Adrenal gland (tissue), 5 donors: ENCODE results near the gene TMEM163.

Experiments used
- POLR2A ChIP-seq, 2 donors: fragments of 450-650 bp; IDR thresholded peaks; one replicate each; pipeline ENCODE4 v1.6.1; 2017; ENCODE audit warnings: antibody characterized with exemption in 2 of 2, mild to moderate bottlenecking in 2 of 2, moderate library complexity in 1 of 2
- TF ChIP-seq, protein P1 (sequence below), 6 experiments: fragments of 450-650 bp in 4 of 6; fragments of 200-600 bp in 2 of 6; sonication (generic) in 1 of 6; IDR thresholded peaks; 1 replicate in 5 of 6; 2 replicates in 1 of 6; pipeline versions ENCODE4 v1.5.1 to v1.8.0; 2016 to 2021; ENCODE audit warnings: antibody characterized with exemption in 6 of 6, mild to moderate bottlenecking in 2 of 6, moderate library complexity in 1 of 6
- donor health status: DM: no; HTN: no; CAD: no.

DNA sequence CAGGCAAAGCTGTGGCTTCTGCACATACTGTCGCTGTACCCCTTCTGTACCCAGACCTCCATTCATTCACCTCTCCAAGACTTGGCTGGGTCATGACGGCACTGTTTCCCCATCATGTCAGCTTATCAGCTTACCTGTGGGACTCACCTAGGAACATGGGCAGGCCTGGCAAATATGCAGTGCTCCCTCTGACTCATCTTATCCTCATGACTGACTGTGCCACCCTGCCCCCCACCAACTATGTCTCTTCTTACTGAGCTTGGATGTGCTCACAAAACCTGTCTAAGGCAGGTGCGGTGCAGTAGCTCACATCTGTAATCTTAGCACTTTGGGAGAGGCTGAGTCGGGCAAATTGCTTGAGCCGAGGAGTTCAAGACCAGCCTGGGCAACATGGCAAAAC lies 312.5 kb downstream of the TMEM163 start:
- TF ChIP-seq, protein P1, sequence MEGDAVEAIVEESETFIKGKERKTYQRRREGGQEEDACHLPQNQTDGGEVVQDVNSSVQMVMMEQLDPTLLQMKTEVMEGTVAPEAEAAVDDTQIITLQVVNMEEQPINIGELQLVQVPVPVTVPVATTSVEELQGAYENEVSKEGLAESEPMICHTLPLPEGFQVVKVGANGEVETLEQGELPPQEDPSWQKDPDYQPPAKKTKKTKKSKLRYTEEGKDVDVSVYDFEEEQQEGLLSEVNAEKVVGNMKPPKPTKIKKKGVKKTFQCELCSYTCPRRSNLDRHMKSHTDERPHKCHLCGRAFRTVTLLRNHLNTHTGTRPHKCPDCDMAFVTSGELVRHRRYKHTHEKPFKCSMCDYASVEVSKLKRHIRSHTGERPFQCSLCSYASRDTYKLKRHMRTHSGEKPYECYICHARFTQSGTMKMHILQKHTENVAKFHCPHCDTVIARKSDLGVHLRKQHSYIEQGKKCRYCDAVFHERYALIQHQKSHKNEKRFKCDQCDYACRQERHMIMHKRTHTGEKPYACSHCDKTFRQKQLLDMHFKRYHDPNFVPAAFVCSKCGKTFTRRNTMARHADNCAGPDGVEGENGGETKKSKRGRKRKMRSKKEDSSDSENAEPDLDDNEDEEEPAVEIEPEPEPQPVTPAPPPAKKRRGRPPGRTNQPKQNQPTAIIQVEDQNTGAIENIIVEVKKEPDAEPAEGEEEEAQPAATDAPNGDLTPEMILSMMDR (IDR thresholded peaks at IDR 0.05) = no peak
- no peak for TF ChIP-seq POLR2A (IDR thresholded peaks at IDR 0.05)
